Lower leg skin (tissue), 4 donors: ENCODE data around the gene GNAI2. TPM values are rescaled to one million over a fixed set of nuclear protein-coding genes. Genes with fewer than 3 reads are reported as not detected.
"Not testable (repeated sequence)": the region's sequence is repeated elsewhere in the genome, so short reads cannot be mapped to it uniquely, and the experiment has no call there.

ENCODE experiments used
- DNase-seq, 2 donors: peaks; one replicate each; pipeline ENCODE4 v3.0.0-alpha.2; 2019; ENCODE audit warnings: low spot score in 2 of 2
- H3K4me3 ChIP-seq: fragments of 200-600 bp; sonication (generic); 2 replicates; pipeline ENCODE4 v1.5.1; 2017; ENCODE audit warnings: mild to moderate bottlenecking, low read depth; ENCODE audit not compliant: poor library complexity, severe bottlenecking
- POLR2A ChIP-seq, 2 donors: fragments of 450-650 bp; IDR thresholded peaks; one replicate each; pipeline ENCODE4 v1.6.1; 2016 to 2017; ENCODE audit warnings: antibody characterized with exemption in 2 of 2, mild to moderate bottlenecking in 1 of 2, moderate library complexity in 1 of 2
- WGBS, 2 donors: methylation state at CpG; one replicate each; pipeline ENCODE4 v1.1.5; 2018; 5-methylcytosine and 5-hydroxymethylcytosine counted together
- intact Hi-C: fragments of 100-400 bp; cut with DNase I; formaldehyde crosslinking; loops from one replicate; pipeline ENCODE4 v1.15.0; 2023; ENCODE audit warnings: low total_unique reads
- total RNA-seq, 4 donors: library from RNA; depleted of rRNA; stranded (reverse); fragments of >200 nt; gene quantifications; one replicate each; pipeline ENCODE4 v1.1.0, GENCODE V29; 2016
- TF ChIP-seq, protein P1 (sequence below), 3 donors: fragments of 450-650 bp; IDR thresholded peaks; one replicate each; pipeline ENCODE4 v1.5.1; 2016; ENCODE audit warnings: antibody characterized with exemption in 3 of 3, mild to moderate bottlenecking in 3 of 3, moderate library complexity in 2 of 3

Gene GNAI2
- total RNA-seq, 4 donors from 2014 or later = 56.5 to 123 (median 74.8) TPM

- TF ChIP-seq, protein P1, sequence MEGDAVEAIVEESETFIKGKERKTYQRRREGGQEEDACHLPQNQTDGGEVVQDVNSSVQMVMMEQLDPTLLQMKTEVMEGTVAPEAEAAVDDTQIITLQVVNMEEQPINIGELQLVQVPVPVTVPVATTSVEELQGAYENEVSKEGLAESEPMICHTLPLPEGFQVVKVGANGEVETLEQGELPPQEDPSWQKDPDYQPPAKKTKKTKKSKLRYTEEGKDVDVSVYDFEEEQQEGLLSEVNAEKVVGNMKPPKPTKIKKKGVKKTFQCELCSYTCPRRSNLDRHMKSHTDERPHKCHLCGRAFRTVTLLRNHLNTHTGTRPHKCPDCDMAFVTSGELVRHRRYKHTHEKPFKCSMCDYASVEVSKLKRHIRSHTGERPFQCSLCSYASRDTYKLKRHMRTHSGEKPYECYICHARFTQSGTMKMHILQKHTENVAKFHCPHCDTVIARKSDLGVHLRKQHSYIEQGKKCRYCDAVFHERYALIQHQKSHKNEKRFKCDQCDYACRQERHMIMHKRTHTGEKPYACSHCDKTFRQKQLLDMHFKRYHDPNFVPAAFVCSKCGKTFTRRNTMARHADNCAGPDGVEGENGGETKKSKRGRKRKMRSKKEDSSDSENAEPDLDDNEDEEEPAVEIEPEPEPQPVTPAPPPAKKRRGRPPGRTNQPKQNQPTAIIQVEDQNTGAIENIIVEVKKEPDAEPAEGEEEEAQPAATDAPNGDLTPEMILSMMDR (IDR thresholded peaks at IDR 0.05) = peak in 1 of 3 donors; percentile 90
- no peak for TF ChIP-seq POLR2A (IDR thresholded peaks at IDR 0.05)
- 3 to 5% methylated on average over 32 to 41 of the region's 70 CpGs for WGBS, 2 donors
Observed at GRCh38 chr3:50260027-50260941, 24.3 kb downstream of the GNAI2 start.

GRCh38 chr3:50260942-50261441 is 25.0 kb downstream of the GNAI2 start:
- 60 to 61% methylated on average over 5 of the region's 5 CpGs for WGBS, 2 donors
- no peak for DNase-seq
- intact Hi-C loops = no loop called here
- TF ChIP-seq, protein P1 (IDR thresholded peaks at IDR 0.05) = no peak
- no peak for TF ChIP-seq POLR2A (IDR thresholded peaks at IDR 0.05)
- H3K4me3 ChIP-seq = no peak overlapping the region

More at GRCh38 chr3:50260027-50260941, 24.3 kb downstream of the GNAI2 start:
- intact Hi-C loops = no loop called here
- peak; percentile 88 to 99 for DNase-seq
- H3K4me3 ChIP-seq = no peak overlapping the region

DNA sequence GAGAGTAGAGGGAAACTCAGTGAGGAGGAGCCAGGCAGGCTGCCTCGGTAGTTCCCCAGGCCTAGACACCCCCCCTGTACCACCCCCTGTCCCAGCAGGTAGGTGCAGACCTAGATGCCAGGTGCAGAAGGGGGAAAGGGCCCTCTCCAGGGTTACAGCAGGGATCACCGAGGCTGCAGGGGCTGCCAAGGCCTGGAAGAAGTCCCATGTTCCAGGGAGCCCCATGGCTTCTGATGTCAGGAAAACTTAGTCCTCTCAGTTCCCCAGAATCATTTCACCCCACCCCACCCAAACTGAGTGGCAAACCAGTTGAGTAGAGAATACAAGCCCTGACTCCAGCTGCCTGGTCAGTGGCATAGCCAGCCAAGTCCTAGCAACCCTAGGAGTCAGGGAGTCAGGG is 25.5 kb downstream of the GNAI2 start:
- H3K4me3 ChIP-seq = no peak overlapping the region
- intact Hi-C loops = no loop called here
- 44 to 55% methylated on average over 2 of the region's 2 CpGs for WGBS, 2 donors
- TF ChIP-seq, protein P1 (IDR thresholded peaks at IDR 0.05) = no peak
- no peak for TF ChIP-seq POLR2A (IDR thresholded peaks at IDR 0.05)
- DNase-seq = no peak

DNA sequence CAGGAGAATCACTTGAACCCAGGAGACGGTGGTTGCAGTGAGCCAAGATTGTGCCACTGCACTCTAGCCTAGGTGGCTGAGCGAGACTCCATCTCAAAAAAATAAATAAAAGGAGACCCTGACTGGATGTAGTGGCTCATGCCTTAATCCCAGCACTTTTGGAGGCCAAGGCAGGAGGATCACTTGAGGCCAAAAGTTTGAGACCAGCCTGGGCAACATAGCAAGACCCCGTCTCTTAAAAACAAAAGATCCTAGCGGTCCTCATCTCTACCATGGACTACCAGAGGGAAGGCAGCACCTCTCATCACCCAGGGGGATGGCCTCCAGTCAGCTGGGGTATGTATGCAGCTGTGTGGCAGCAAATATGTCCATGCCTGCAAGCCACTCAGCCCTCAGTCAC is 26.2 kb downstream of the GNAI2 start:
- H3K4me3 ChIP-seq, intact Hi-C loops, DNase-seq: not testable (repeated sequence)
- 97 to 100% methylated on average over 4 of the region's 4 CpGs for WGBS, 2 donors

DNA sequence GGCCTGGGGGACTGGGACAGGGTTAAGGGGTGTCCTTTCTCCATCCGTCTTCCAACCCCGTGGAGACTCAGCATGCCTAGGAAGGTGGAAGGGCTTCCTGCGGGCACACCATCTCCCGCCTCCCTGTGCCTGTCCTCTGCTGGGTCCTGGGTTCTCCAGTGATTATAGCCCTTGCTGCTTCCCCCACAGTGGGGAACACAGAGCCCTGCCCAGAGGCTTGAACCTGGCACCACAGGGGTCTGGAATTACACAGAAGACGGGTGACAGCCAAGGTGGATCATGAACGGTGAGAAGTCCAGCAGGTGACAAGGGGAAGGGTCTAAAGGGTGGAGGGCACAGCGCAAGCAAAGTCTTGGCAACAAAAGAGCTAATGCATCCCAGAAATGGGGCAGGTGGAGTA is 26.8 kb downstream of the GNAI2 start:
- TF ChIP-seq, protein P1 (IDR thresholded peaks at IDR 0.05) = no peak
- no peak for TF ChIP-seq POLR2A (IDR thresholded peaks at IDR 0.05)
- 79 to 84% methylated on average over 7 of the region's 7 CpGs for WGBS, 2 donors
- H3K4me3 ChIP-seq = no peak overlapping the region
- intact Hi-C loops = no loop called here
- DNase-seq = no peak
